ENCODE measurements around the gene ATP2C2.

GRCh38 chr16:84350685-84351400 lies 17.5 kb upstream of the ATP2C2 start:
- TF ChIP-seq CTCF (conservative IDR thresholded peaks at IDR 0.05; ENCODE audit: low read depth in 2 of 2) (no peak), REST (IDR thresholded peaks at IDR 0.05; ENCODE audit: unreplicated experiment) (no peak), CREB1 (CRISPR knock-in tag; IDR thresholded peaks at IDR 0.05; ENCODE audit: low read depth) (no peak), POLR2AphosphoS5 (IDR thresholded peaks at IDR 0.05; ENCODE audit: low read depth) (no peak), NANOG (IDR thresholded peaks at IDR 0.05; ENCODE audit: borderline replicate concordance) (no peak), EZH2 (IDR thresholded peaks at IDR 0.05; ENCODE audit: low read depth, unreplicated experiment) (no peak), STAT1 (IDR thresholded peaks at IDR 0.05; ENCODE audit: unreplicated experiment) (no peak), EZH2phosphoT487 (IDR thresholded peaks at IDR 0.05; ENCODE audit: unreplicated experiment) (no peak)
